HG02981 (cell line): ENCODE measurements around the gene PATJ.
"Not testable (repeated sequence)": the region's sequence is repeated elsewhere in the genome, so short reads cannot be mapped to it uniquely, and the experiment has no call there.

Experiments
- ATAC-seq: cut with Tn5 transposase; IDR thresholded peaks from one replicate; pipeline ENCODE4 v1.9.1; 2021; ENCODE audit warnings: mild to moderate bottlenecking, moderate library complexity; ENCODE audit not compliant: unreplicated experiment

Gene PATJ

DNA sequence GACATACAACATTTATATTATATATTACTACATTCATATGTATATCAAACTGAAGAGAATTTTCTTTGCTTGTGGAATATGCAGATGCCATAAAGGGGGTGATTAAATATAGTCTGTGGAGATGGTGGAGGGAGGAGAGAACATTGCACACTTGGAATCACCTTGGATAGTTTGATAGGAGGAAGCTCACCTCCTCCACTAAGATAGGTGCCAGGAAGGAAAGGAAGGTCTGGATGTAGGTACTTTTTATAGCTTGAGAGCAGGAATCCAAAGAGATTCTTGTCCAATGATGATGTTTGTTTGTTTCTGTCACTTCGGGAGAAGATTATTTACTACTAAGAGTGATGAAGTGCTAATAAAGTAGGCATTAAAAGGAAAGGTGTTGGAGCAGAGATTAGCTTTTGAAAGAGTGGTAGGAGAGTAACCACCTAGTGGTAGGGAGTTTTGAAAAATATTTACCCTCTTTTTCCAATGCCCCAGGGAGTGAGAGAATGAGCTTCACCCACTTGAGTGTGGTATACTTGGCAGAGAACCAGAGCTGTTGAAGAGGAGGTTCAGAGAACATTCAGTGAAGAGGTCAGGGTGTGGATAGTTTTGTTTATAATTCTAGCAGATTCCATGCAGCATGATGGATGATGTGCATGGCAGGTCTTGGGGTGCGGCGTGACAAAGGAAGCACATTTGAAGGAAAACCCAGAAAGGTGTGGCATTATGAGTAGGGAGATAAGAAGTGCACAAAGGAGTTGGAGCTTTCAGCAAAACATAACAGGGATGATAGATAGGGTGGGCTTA, 145.0 kb downstream of the PATJ start:
- ATAC-seq = no peak

DNA sequence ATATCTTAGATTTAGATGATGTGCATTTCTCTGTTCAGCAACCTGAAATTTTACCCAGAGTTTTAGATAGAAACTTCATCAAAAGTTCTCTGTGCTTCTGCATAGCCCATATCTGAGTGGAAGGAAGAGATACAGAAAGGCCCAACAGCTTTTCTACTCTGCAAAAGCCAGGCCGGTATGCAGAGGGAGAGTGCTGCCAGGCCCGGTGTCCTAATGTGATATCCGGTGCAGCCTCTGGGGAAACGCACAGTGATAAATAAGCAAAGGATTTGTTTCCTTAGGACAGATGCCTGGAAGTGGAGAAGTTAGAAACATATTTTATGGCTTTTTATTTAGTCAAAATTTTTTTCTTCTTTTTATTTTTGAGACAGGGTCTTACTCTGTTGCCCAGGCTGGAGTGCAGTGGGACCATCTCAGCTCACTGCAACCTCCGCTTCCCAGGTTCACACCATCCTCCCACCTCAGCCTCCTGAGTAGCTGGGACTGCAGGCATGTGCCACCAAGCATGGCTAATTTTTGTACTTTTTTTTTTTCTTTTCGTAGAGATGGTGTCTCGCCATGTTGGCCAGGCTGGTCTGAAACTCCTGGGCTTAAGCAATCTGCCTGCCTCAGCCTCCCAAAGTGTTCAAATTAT, 145.8 kb downstream of the PATJ start:
- no peak for ATAC-seq

DNA sequence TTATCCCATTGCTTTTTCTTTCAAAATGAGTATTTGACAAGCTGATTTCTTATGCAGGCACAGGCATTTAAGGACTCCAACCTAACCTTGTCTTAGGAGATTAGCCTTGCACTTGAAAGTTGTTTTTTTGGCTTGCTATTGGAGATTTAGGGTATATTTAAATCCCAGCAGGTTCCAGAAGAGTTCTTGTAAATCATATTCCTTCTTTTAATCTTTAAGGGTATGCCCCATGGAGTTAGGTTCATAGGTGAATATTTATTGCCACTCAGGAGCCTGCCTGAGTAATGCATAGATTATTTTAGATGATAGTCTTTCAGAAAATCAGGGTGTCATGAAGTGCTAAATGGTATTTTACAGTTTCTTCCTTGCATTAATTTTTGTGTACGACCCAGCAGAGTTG, 146.5 kb downstream of the PATJ start:
- no peak for ATAC-seq

DNA sequence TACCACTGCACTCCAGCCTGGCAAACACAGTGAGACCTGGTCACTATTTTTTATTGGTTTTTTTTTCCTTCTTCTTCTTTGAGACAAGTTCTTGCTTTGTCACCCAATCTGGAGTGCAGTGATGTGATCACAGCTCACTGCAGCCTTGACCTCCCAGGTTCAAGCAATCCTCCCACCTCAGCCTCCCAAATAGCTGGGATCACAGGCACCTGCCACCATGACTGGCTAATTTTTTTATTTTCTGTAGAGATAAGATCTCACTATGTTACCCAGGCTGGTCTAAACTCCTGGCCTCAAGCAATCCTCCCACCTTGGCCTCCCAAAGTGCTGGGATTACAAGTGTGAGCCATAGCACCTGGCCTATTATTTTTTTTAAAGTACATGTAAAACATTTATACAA, 148.2 kb downstream of the PATJ start:
- not testable (repeated sequence) for ATAC-seq

DNA sequence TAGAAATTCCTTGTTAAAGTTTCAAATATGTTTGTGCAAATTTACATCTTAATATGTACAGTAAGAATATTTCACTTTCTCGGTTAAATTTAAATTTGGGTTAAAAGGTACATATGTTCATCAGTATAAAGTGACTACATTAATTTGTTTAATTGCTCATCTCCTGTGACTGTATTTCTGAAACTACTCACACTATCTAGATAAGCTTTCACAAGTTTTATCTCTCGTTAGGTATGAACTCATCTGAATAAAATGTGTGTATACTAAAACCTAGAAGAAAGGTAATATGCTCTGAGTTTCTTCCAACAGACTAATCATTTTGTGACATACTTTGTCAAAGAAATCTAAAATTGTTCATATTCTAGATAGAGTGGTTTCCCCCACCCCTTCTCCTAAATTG, 150.7 kb downstream of the PATJ start:
- ATAC-seq = no peak

DNA sequence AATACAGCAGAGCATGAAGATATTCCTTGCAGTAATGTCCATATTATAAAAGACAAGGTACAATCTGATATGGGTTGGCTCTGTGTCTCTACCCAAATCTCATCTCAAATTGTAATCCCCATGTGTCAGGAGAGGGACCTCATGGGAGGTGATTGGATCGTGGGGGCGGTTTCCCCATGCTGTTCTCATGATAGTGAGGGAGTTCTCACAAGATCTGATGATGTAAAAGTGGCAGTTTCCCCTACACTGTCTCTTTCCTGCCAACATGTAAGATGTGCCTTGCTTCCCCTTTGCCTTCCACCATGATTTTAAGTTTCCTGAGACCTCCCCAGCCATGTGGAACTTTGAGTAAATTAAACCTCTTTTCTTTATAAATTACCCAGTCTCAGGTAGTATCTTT, 152.0 kb downstream of the PATJ start:
- not testable (repeated sequence) for ATAC-seq

DNA sequence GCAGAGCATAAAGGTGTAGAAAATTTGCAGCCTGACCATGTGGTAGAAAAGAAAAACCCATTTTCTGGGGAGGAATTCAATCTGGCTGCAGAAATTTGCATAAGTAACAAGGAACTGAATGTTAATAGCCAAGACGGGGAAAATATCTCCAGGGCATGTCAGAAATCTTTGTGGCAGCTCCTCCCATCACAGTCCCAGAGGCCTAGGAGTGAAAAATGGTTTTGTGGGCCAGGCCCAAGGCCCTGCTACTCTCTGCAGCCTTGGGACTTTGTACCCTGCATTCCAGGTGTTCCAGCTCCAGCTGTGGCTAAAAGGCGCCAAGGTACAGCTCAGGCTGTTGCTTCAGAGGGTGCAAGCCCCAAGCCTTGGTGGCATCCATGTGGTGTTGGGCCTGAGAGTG, 152.9 kb downstream of the PATJ start:
- no peak for ATAC-seq

DNA sequence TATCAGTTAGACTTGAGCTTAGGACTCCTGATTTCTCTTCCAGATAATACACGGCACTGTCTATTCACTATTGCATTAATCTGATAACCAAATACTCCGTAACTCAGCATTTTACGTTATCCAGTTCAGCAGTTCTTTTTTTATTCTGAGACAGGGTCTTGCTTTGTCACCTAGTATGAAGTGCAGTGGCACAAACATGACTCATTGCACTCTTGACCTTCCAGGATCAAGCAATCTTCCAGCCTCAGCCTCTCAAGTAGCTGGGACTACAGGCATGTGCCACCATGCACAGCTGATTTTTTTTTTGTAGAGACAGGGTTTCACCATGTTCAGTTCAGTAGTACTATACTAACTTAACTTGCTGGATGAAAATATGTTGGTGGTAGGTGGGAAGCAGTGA, 156.4 kb downstream of the PATJ start:
- ATAC-seq = no peak

DNA sequence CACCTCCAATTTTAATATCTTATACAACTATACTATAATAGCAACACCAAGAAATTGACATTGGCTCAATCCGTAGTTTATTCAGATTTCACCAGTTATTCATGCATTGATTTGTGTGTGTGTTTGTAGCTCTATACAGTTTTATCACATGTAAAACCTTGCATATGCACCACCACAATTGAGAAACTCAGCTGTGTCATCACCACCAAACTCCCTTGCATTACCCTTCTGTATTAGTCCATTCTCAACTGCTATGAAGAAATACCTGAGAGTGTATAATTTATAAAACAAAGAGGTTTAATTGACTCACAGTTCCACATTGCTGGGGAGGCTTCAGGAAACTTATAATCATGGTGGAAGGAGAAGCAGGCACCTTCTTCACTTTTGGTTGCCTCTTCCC, 162.1 kb downstream of the PATJ start:
- no peak for ATAC-seq

DNA sequence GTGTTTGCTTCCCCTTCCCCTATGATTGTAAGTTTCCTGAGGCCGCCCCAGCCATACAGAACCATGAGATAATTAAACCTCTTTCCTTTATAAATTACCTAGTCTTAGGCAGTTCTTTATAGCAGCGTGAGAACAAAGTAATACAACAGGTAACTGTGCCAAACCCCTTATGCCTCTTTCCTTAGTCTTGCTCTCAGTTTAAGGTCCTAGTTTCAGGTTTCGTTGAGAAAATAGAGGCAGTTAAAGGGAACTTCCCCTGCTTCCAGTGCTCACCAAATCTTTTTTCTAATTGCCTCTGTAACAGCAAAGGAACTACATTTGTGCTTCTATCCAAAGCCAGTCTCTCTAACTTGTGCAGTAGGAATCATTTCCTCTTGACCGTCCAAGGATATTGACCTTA, 164.8 kb downstream of the PATJ start:
- no peak for ATAC-seq

DNA sequence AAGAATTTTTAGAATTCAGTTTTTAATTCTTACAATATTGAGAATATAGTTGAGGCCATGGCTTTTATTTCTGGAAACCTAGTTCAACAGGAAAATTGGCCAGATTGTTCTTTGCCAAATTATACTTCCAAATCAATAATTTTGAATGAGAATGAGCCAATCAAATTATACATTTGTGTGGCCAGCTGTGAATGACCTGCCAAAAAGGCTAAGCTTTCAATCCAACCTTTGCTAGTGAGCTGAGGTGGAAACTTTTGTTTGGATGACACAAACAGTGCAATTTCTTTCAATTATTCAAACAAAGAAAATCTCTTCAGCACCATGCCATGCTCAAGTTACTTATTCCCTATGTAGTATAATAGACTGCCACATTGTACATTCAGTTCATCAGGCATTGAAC, 167.8 kb downstream of the PATJ start:
- ATAC-seq = no peak

DNA sequence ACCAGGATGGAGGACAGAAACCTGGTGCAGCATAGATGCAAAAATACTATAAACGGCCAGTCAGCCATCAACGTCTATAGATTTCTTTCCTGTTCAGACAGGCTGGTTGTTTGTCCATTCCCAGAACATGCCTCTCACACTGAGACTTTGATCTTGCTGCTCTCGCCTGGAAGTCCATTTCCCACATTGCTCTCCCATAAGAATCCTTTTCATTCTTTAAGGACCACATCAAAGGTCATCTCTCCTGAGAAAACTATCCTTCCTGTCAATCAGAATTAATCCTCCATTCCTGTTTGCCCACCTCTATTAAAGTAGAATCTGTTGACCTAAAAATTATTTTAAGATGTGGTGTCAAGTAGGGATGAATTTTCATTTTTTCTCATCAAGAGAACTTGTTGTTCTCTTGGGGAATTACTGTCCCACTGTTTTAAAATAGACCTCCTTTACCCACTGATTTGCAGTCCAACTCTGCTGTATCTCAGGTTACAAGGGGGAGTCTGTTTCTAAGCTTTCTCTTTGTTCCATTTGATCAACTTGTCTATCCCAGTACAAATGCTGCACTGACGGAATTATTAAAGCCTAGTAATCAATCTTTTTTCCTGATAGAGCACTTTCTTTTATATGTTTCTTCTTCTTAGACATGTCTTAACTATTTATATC, 172.7 kb downstream of the PATJ start:
- ATAC-seq = no peak

DNA sequence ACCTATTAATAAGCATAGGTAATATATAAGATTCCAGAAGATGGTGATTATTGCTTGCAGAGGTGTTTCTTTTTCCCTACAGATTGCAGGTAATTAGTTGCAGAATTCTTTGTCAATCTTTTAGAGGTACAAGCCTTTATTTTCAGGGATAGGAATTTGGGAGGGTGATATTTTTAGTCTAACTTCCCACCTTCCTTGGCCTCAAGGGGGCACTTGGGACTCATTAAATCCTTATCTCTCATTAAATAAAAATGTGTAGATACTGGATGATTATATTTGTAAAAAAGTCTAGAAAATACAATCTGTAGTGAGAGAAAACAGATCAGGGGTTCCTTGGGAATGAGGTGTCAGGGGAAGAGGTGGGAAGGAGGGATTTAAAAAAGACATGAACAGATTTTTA, 179.2 kb downstream of the PATJ start:
- no peak for ATAC-seq

DNA sequence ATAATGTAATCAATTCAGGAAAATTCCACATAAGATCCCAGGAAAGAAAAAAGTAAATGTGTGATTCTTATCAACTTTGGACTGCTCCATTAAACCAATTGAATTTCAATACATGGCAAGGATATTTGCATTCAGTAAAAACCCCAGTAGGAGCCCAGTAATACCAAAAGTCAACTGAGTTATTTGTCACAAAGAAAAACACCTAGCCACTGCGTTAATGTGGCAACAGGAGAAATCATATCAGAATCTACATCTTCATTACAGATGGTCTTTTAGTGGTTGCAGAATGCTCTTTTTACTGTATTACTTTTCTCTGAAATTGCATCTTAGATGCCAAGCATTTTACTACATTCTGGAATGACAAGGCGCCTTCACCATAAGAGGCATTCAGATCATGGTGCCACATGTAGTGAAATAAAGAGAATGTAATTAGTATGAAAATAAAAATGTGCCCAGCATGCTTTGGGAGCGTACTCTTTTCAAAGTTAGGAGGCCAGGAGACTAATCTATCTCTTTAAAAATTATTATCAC, 180.7 kb downstream of the PATJ start:
- ATAC-seq = no peak

DNA sequence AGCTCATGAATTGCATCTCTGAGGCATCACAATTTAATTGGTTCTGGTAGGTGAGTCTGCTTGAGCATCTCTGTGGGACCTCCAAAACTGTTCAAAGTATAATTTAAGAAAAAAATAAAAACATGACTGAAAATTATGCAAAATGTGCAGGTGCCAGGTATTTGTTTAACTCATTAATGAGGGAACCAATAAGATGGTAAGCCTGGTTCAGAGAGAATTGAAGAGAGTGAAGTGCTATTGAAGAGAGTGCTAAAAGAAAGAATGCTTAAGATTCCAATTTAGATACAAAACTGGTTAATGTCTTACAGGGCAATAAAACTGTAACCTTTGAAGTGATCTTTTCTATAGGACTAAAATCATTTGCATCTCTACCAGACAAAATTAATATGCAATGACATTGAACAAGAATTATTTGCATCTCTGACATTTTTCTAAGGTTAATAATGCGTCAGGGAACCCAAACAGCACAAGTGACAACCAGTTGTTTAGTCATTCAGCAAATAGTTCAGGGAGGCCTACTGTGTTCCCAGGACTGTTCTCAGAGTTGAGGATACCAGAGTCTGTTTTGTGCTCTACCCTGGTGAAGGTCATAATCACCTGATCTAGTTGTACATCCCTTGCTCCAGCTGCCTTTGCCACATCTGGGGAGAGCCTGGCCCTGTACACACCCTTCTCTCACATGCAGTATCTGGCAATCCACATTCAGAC, 183.5 kb downstream of the PATJ start:
- ATAC-seq = no peak

DNA sequence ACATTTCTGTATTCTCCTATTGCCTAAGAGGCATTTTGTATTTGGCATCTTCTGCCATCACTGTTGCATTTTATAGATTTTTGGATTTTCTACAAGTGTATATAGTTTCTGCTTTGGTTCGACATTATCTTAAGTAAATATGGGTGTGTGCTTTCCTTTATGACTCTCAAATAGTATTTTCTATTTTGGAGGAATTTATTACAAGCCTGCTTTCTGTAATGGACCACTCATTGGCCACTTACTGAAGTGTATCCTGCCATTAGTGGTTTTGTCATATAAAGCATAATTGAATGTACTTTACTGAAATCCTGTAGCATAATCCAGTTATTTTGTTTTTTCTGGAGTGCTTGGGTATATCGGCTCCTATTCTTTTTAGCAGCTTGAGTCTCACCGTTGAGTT, 184.3 kb downstream of the PATJ start:
- no peak for ATAC-seq

DNA sequence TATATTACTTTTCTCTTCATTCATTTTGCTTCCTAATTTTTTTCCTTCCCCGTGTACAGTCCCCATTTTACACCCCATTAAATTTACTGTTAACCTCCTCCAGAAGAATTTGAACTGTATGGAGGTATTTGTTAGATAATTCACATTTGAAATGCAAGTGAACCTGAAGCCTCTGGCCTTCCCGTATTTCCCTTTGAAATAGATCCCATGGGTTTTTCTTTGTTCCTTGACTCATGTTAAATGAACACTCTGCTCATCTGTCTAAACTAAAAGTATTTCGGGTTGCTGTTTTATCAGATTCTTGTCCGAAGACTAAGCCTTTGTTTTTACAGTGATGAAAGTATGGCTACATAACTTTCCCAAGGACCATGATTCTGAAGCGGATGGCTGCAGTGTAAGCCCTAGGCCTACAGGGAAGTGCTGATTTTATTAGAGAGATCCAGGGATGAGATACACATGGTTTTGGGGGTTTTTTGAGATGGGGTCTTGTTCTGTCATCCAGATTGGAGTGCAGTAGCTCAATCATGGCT, 187.9 kb downstream of the PATJ start:
- ATAC-seq = no peak

DNA sequence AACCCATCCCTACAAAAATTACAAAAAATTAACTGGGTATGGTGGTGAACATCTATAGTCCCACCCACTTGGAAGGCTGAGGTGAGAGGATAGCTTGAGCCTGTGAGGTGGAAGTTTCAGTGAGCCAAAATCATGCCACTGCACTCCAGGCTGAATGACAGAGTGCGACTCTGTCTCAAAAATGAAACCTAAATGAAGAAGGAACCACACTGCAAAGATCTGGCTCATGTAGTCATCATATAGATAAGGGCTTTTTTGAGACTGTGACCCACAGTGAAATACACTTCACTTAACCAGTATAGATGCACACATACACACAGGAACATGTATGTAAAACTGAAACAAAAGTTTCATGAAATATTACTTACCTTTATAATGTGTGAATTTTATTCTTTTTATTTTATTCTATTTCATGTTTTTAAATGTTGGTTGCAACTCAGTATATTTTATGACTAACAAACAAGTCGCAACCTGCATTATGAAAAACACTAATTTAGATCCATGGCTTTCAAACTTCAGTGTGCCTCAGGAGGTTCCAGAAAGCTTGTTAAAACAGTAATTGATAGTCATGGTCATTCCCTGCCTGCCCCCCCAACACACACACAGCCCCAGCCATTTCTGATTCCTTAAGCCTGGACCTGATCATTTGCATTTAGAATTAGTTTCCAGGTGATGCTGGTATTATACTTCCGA, 189.5 kb downstream of the PATJ start:
- no peak for ATAC-seq

DNA sequence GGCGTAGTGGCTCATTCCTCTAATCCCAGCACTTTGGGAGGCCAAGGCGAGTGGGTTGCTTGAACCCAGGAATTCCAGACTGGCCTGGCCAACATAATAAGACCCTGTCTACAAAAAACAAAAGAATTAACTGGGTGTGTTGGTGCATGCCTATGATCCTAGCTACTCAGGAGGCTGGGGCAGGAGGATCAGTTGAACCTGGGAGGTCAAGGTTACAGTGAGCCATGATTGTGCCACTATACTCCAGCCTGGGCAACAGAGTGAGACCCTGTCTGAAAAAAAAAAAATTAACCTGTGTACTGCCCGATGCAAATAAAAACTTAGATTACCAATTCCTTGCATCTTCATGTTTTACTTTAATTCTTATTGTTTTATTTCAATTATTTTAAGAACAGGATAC, 193.2 kb downstream of the PATJ start:
- ATAC-seq = no peak

DNA sequence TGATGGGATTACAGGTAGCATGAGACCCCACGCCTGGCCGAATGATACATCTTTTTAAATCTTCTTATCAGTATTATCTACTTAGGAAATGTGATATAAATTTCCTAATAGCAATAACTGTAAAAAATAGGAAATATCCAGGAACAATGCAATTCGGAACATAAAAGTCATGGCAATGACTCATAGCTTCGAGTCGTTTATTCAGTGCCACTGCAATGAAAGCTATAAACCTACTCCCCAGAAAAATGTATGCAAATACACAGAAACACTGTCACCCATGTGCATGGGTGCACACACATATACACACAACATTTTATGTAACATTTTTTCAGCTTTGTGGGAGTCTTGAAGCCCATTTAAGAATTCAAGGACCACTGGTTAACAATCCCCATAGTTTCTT, 194.6 kb downstream of the PATJ start:
- ATAC-seq = no peak

DNA sequence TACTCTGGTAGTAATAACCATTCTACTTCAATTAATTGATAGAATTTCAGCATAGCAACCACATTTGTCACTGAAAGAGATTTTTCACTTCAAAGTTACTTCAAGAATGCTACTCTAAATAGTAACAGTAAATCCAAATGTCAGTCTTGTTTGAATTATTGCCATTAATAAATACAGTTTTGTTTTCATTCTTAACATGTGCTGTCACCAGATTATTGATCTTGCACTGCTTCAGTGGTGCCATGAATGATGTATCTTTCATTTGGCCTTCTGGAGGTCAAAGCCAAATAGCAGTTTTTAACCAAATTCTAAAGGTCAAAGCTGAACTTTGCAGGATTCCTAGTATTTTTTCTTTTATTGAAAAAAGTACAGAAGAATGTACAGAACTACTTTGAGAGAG, 199.5 kb downstream of the PATJ start:
- ATAC-seq = no peak
